ENCODE measurements around the gene SPA17. TPM values are rescaled to one million over a fixed set of nuclear protein-coding genes. Genes with fewer than 3 reads are reported as not detected.

The SPA17 gene
- polyA plus RNA-seq, 1 donor = 7.4 TPM

DNA sequence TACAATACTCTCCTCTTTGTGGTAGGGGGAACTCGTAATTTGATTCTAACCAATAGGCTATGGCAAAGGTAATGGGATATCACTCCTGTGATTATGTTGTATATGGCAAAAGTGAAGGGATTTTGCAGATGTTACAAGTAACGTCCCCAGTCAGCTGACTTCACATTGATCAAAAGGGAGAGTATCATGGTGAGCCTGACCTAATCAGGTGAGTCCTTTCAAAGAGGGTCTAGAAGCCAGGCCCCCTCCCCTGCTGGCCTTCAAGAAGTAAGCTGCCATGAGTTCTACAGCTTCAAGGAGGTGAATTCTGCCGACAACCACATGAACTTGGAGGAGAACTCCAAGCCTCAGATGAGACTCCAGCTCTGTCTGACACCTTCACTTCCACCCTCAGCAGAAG is 31.1 kb upstream of the SPA17 start:
- Histone ChIP-seq H3K27ac (ENCODE audit: low read length) (no peak overlapping the region), H3K4me1 (ENCODE audit: control insufficient read depth, insufficient read depth, low read length) (no peaks in the 10 kb centered on the region), H3K4me3 (ENCODE audit: low read length) (no peak overlapping the region), H3K36me3 (ENCODE audit: control insufficient read depth, insufficient read depth, low read length) (peaks cover 21% of the 10 kb centered on the region), H3K27me3 (ENCODE audit: control insufficient read depth, insufficient read depth, low read length) (no peaks in the 10 kb centered on the region), H3K9me3 (ENCODE audit: control insufficient read depth, low read depth, low read length) (no peaks in the 10 kb centered on the region)
- DNase-seq = no peak
- no CpG with 5 or more reads among the region's 3 CpGs for WGBS (ENCODE audit: insufficient coverage, low lambda C conversion rate)

GRCh38 chr11:124643042-124643604 is 30.6 kb upstream of the SPA17 start:
- H3K36me3 ChIP-seq (ENCODE audit: control insufficient read depth, insufficient read depth, low read length) = peaks cover 20% of the 10 kb centered on the region
- no peak for DNase-seq
- H3K27ac ChIP-seq (ENCODE audit: low read length) = no peak overlapping the region
- WGBS (ENCODE audit: insufficient coverage, low lambda C conversion rate) = 100% methylated on average over 2 of the region's 10 CpGs
- H3K27me3 ChIP-seq (ENCODE audit: control insufficient read depth, insufficient read depth, low read length) = no peaks in the 10 kb centered on the region
- H3K4me3 ChIP-seq (ENCODE audit: low read length) = no peak overlapping the region
- H3K4me1 ChIP-seq (ENCODE audit: control insufficient read depth, insufficient read depth, low read length) = no peaks in the 10 kb centered on the region
- H3K9me3 ChIP-seq (ENCODE audit: control insufficient read depth, low read depth, low read length) = no peaks in the 10 kb centered on the region

GRCh38 chr11:124643605-124644425 is 29.9 kb upstream of the SPA17 start:
- Histone ChIP-seq H3K9me3 (ENCODE audit: control insufficient read depth, low read depth, low read length) (no peaks in the 10 kb centered on the region), H3K36me3 (ENCODE audit: control insufficient read depth, insufficient read depth, low read length) (peaks cover 14% of the 10 kb centered on the region), H3K4me3 (ENCODE audit: low read length) (no peak overlapping the region), H3K4me1 (ENCODE audit: control insufficient read depth, insufficient read depth, low read length) (no peaks in the 10 kb centered on the region), H3K27ac (ENCODE audit: low read length) (no peak overlapping the region), H3K27me3 (ENCODE audit: control insufficient read depth, insufficient read depth, low read length) (no peaks in the 10 kb centered on the region)
- WGBS (ENCODE audit: insufficient coverage, low lambda C conversion rate) = 100% methylated on average over 1 of the region's 3 CpGs
- no peak for DNase-seq

DNA sequence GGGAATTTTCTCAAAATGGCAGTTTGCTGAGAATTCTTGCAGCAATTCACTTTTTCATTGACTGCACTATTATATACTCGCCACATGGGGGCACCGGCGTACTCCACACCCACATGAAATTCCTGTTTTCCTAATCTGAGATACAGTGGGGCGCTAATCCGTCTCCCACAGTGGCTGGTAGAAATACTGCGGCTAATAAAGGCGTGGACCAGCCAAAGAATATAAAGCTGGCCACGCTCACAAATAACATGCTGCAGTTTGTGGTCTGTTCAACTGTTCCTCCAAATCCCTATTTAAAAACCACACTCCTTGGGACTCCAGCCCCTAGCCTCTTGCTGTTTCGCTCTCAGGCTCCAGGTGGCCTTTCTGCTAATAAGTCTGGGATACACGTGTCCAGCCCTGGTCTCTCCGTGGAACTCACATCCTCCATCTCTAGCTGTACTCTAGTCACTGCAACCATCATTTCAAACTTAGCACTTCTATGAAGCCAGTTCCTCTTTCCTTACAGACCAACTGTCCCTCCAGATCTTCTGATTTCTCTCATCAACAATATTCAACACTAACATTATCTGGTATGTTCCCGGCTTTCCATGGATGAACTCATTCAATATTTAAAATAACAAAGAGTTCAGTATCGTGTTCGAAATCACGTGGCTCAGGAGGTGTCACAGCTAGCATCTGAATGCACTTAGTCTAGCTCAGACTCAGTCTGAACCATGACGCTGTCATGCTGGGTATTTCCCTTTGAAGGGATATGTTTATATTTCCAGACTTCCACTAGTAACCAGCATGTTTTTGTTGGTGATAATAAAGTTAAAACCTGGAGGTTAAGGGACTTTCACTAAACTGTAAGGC is 29.1 kb upstream of the SPA17 start:
- Histone ChIP-seq H3K27ac (ENCODE audit: low read length) (no peak overlapping the region), H3K36me3 (ENCODE audit: control insufficient read depth, insufficient read depth, low read length) (peaks cover 16% of the 10 kb centered on the region), H3K4me3 (ENCODE audit: low read length) (no peak overlapping the region), H3K4me1 (ENCODE audit: control insufficient read depth, insufficient read depth, low read length) (no peaks in the 10 kb centered on the region), H3K27me3 (ENCODE audit: control insufficient read depth, insufficient read depth, low read length) (no peaks in the 10 kb centered on the region), H3K9me3 (ENCODE audit: control insufficient read depth, low read depth, low read length) (no peaks in the 10 kb centered on the region)
- DNase-seq = peak; percentile 30 to 65
- 49% methylated on average over 7 of the region's 16 CpGs for WGBS (ENCODE audit: insufficient coverage, low lambda C conversion rate)

GRCh38 chr11:124646148-124646547 is 27.6 kb upstream of the SPA17 start:
- WGBS (ENCODE audit: insufficient coverage, low lambda C conversion rate) = no CpG with 5 or more reads among the region's 3 CpGs
- H3K4me3 ChIP-seq (ENCODE audit: low read length) = no peak overlapping the region
- no peak for DNase-seq
- H3K36me3 ChIP-seq (ENCODE audit: control insufficient read depth, insufficient read depth, low read length) = peaks cover 13% of the 10 kb centered on the region
- no peak overlapping the region for H3K27ac ChIP-seq (ENCODE audit: low read length)
- H3K27me3 ChIP-seq (ENCODE audit: control insufficient read depth, insufficient read depth, low read length) = no peaks in the 10 kb centered on the region
- H3K9me3 ChIP-seq (ENCODE audit: control insufficient read depth, low read depth, low read length) = no peaks in the 10 kb centered on the region
- no peaks in the 10 kb centered on the region for H3K4me1 ChIP-seq (ENCODE audit: control insufficient read depth, insufficient read depth, low read length)

DNA sequence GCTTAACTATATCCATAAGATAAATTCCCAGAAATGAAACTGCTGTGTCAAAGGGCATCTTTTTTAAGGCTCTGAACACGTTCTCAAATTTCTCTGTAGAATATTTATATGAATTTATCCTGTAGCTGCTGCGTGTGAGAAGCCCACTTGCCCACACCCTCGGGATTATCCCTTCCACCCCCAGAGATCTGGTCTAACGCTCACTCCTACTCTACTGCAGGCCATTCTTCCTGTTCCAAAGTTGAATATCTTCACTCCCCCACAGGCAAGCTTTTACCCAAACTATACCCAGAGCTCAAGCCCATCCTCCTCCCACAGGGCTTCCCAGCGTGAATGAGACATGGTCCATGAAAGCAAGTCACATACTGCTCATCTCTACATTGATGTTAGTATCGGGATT is 25.1 kb upstream of the SPA17 start:
- Histone ChIP-seq H3K4me1 (ENCODE audit: control insufficient read depth, insufficient read depth, low read length) (no peaks in the 10 kb centered on the region), H3K36me3 (ENCODE audit: control insufficient read depth, insufficient read depth, low read length) (peaks cover 18% of the 10 kb centered on the region), H3K27me3 (ENCODE audit: control insufficient read depth, insufficient read depth, low read length) (no peaks in the 10 kb centered on the region), H3K9me3 (ENCODE audit: control insufficient read depth, low read depth, low read length) (no peaks in the 10 kb centered on the region), H3K4me3 (ENCODE audit: low read length) (no peak overlapping the region), H3K27ac (ENCODE audit: low read length) (no peak overlapping the region)
- no CpG with 5 or more reads among the region's 6 CpGs for WGBS (ENCODE audit: insufficient coverage, low lambda C conversion rate)
- DNase-seq = no peak

GRCh38 chr11:124656774-124657630 is 16.7 kb upstream of the SPA17 start:
- no peaks in the 10 kb centered on the region for H3K9me3 ChIP-seq (ENCODE audit: control insufficient read depth, low read depth, low read length)
- peaks cover 11% of the 10 kb centered on the region for H3K36me3 ChIP-seq (ENCODE audit: control insufficient read depth, insufficient read depth, low read length)
- H3K4me1 ChIP-seq (ENCODE audit: control insufficient read depth, insufficient read depth, low read length) = no peaks in the 10 kb centered on the region
- DNase-seq = no peak
- H3K27ac ChIP-seq (ENCODE audit: low read length) = no peak overlapping the region
- WGBS (ENCODE audit: insufficient coverage, low lambda C conversion rate) = 38% methylated on average over 1 of the region's 16 CpGs
- H3K27me3 ChIP-seq (ENCODE audit: control insufficient read depth, insufficient read depth, low read length) = no peaks in the 10 kb centered on the region
- H3K4me3 ChIP-seq (ENCODE audit: low read length) = no peak overlapping the region

DNA sequence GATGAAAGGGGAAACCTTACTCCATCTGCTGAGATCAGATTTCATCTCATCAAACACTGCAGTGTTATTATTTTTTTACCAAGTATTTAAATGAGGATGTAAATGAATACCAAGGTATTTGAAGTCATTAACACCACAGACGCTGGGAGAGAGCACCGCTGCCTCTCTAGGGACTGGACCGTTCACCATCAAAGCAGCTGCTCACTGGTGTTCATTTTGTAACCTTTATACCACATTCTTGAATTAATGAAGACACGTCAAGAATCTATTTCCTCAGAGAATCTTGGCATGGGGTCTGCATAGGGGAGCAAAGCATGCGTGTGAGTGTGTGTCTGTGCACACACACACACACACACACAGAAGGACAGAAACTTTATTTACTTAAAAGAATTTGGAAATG is 15.8 kb upstream of the SPA17 start:
- WGBS (ENCODE audit: insufficient coverage, low lambda C conversion rate) = no CpG with 5 or more reads among the region's 5 CpGs
- H3K4me3 ChIP-seq (ENCODE audit: low read length) = no peak overlapping the region
- no peaks in the 10 kb centered on the region for H3K4me1 ChIP-seq (ENCODE audit: control insufficient read depth, insufficient read depth, low read length)
- no peaks in the 10 kb centered on the region for H3K9me3 ChIP-seq (ENCODE audit: control insufficient read depth, low read depth, low read length)
- no peaks in the 10 kb centered on the region for H3K27me3 ChIP-seq (ENCODE audit: control insufficient read depth, insufficient read depth, low read length)
- H3K27ac ChIP-seq (ENCODE audit: low read length) = no peak overlapping the region
- DNase-seq = no peak
- H3K36me3 ChIP-seq (ENCODE audit: control insufficient read depth, insufficient read depth, low read length) = peaks cover 14% of the 10 kb centered on the region

DNA sequence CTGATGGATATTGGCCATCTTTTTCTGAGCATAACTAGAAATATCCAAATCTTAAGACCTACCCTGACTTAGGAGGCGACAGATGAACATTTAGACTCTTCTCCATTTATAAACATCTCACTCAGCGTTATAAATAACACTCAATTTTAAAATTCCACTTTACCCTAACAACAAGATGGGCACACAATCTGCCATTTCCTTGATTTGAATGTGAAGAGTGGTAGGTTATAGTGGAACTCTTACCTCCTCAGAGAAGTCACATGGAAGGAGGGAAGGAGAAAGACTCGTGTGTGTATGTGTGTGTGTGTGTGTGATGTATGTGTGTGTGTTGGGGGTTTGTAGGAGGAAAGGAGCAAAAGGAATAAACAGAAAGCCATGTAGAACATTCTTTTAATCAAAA is 15.2 kb upstream of the SPA17 start:
- Histone ChIP-seq H3K4me1 (ENCODE audit: control insufficient read depth, insufficient read depth, low read length) (no peaks in the 10 kb centered on the region), H3K27ac (ENCODE audit: low read length) (no peak overlapping the region), H3K4me3 (ENCODE audit: low read length) (no peak overlapping the region), H3K27me3 (ENCODE audit: control insufficient read depth, insufficient read depth, low read length) (no peaks in the 10 kb centered on the region), H3K9me3 (ENCODE audit: control insufficient read depth, low read depth, low read length) (no peaks in the 10 kb centered on the region), H3K36me3 (ENCODE audit: control insufficient read depth, insufficient read depth, low read length) (peaks cover 14% of the 10 kb centered on the region)
- DNase-seq = no peak
- WGBS (ENCODE audit: insufficient coverage, low lambda C conversion rate) = 50% methylated on average over 1 of the region's 3 CpGs

DNA sequence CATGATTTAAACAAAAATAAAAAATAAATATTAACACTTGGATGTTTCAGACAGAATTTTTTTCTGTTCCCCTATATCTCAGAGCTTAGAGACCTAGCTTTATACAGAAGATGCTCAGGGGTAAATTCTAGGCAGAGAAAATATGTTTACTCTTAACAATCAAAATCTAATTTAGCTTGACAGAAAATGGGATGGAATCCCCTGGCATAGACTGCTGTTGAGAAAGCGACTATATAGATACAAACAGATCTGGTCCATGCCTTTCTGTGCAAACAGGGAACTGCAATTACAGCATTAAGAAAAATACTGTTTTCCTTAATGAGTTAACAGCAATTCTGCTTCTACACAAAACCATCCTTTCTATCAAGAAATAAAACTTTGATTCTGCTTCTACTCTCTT is 14.7 kb upstream of the SPA17 start:
- no peaks in the 10 kb centered on the region for H3K27me3 ChIP-seq (ENCODE audit: control insufficient read depth, insufficient read depth, low read length)
- no peak overlapping the region for H3K4me3 ChIP-seq (ENCODE audit: low read length)
- no peak overlapping the region for H3K27ac ChIP-seq (ENCODE audit: low read length)
- H3K4me1 ChIP-seq (ENCODE audit: control insufficient read depth, insufficient read depth, low read length) = no peaks in the 10 kb centered on the region
- no peak for DNase-seq
- WGBS (ENCODE audit: insufficient coverage, low lambda C conversion rate) = no CpG with 5 or more reads among the region's 1 CpG
- H3K36me3 ChIP-seq (ENCODE audit: control insufficient read depth, insufficient read depth, low read length) = peaks cover 18% of the 10 kb centered on the region
- H3K9me3 ChIP-seq (ENCODE audit: control insufficient read depth, low read depth, low read length) = no peaks in the 10 kb centered on the region
